ENCODE measurements around the gene IZUMO1.

The IZUMO1 gene

DNA sequence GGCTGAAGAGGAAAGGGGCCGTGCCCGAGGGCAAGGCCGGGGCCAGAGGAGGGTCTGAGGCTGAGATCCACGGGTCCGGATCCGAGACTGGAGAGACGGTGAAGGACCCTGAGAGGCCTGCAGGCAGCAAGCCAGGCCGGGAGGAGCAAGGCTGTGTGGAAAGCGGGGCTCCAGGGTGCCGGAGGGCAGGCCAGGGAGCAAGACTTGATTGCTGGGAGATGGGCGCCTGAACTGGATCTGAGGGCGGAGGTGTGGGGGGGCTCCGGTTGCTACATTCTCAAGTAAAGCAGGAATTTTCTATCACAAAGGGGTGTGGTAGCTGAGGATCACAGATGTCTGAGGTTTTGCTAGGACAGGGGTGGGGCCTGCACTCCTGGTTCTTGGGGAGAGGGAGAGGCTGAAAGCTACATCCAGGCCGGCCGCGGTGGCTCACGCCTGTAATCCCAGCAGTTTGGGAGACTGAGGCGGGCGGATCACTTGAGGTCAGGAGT lies 31.0 kb downstream of the IZUMO1 start:
- H3K27me3 ChIP-seq (ENCODE audit: control insufficient read depth in 5 of 5, insufficient read depth in 4 of 5, low read length in 5 of 5): peaks cover 0 to 2% (median 0%) of the 10 kb centered on the region in 5 donors
- H3K4me3 ChIP-seq (ENCODE audit: low read depth in 1 of 5, low read length in 5 of 5): peak overlapping the region in 2 of 5 donors; percentile 26 to 32
- peaks cover 9 to 58% (median 50%) of the 10 kb centered on the region in 5 donors for H3K4me1 ChIP-seq (ENCODE audit: control insufficient read depth in 5 of 5, insufficient read depth in 5 of 5, low read length in 5 of 5)
- H3K27ac ChIP-seq (ENCODE audit: low read depth, low read length): no peak overlapping the region
- peaks cover 0 to 7% (median 5%) of the 10 kb centered on the region in 5 donors for H3K9me3 ChIP-seq (ENCODE audit: control insufficient read depth in 5 of 5, low read length in 5 of 5)
- H3K9ac ChIP-seq (ENCODE audit: low read length in 5 of 5): no peak overlapping the region
- H3K36me3 ChIP-seq (ENCODE audit: control insufficient read depth in 5 of 5, insufficient read depth in 5 of 5, low read length in 5 of 5): peaks cover 0 to 6% (median 4%) of the 10 kb centered on the region in 5 donors

GRCh38 chr19:48714759-48715675 lies 31.7 kb downstream of the IZUMO1 start:
- peak overlapping the region; percentile 61 to 79 (median 66) for H3K4me3 ChIP-seq (ENCODE audit: low read depth in 1 of 5, low read length in 5 of 5)
- H3K4me1 ChIP-seq (ENCODE audit: control insufficient read depth in 5 of 5, insufficient read depth in 5 of 5, low read length in 5 of 5): peaks cover 5 to 52% (median 43%) of the 10 kb centered on the region in 5 donors
- peak overlapping the region in 4 of 5 donors; percentile 60 to 81 (median 73) for H3K9ac ChIP-seq (ENCODE audit: low read length in 5 of 5)
- H3K27ac ChIP-seq (ENCODE audit: low read depth, low read length): peak overlapping the region; percentile 60
- H3K27me3 ChIP-seq (ENCODE audit: control insufficient read depth in 5 of 5, insufficient read depth in 4 of 5, low read length in 5 of 5): no peaks in the 10 kb centered on the region
- H3K9me3 ChIP-seq (ENCODE audit: control insufficient read depth in 5 of 5, low read length in 5 of 5): peaks cover 0 to 7% (median 5%) of the 10 kb centered on the region in 5 donors
- no peaks in the 10 kb centered on the region for H3K36me3 ChIP-seq (ENCODE audit: control insufficient read depth in 5 of 5, insufficient read depth in 5 of 5, low read length in 5 of 5)

DNA sequence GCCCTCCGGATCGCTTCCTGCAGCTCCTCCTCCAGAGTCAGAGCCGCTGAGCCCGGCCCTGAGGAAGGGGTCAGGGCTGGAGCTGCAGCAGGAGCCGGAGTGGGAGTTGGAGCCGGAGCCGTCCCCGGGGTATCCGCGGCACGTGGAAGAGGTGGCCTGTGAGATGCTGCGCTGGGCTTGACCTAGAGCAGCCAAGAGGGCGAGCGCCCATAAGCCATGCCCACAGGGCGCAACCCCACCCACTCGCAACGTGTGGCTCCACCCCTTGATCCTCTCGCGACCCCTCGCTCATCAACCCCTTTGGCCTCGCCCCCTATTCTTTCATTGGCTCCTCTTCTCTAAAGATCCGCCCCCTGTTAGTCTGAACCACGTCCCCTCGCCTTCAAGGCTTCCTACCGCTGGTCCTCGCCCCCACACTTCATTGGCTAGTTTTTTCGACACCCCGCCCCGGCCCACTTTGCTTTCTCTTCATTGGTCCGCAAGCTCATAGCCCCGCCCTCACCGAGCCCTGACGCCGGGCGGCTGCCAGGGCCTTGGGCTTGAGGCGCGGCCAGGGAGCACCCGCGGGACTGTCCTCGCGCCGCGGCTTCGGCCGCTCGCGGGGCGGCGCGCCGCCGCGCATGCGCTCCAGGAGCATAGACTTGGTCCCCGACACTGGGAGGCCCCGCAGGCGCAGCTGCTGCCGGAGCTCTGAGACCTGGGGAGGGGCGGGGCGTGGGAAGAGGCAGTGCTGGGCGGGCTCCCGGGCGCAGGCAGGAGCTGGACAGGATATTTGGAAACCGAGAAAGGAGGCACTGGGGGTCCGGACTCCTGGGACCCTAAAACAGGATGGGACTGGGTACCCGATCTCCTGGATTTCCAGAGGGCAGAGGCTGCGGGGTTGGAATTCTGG lies 32.6 kb downstream of the IZUMO1 start:
- Histone ChIP-seq H3K9ac (ENCODE audit: low read length in 5 of 5) (peak overlapping the region in 4 of 5 donors; percentile 60 to 81 (median 73)), H3K27ac (ENCODE audit: low read depth, low read length) (peak overlapping the region; percentile 60), H3K4me3 (ENCODE audit: low read depth in 1 of 5, low read length in 5 of 5) (peak overlapping the region; percentile 72 to 79 (median 74)), H3K9me3 (ENCODE audit: control insufficient read depth in 5 of 5, low read length in 5 of 5) (peaks cover 0 to 7% (median 5%) of the 10 kb centered on the region in 5 donors), H3K4me1 (ENCODE audit: control insufficient read depth in 5 of 5, insufficient read depth in 5 of 5, low read length in 5 of 5) (peaks cover 5 to 46% (median 39%) of the 10 kb centered on the region in 5 donors), H3K27me3 (ENCODE audit: control insufficient read depth in 5 of 5, insufficient read depth in 4 of 5, low read length in 5 of 5) (no peaks in the 10 kb centered on the region), H3K36me3 (ENCODE audit: control insufficient read depth in 5 of 5, insufficient read depth in 5 of 5, low read length in 5 of 5) (no peaks in the 10 kb centered on the region)

GRCh38 chr19:48713041-48713863 lies 33.5 kb downstream of the IZUMO1 start:
- Histone ChIP-seq H3K27ac (ENCODE audit: low read depth, low read length) (no peak overlapping the region), H3K9ac (ENCODE audit: low read length in 5 of 5) (peak overlapping the region in 2 of 5 donors; percentile 37 to 51), H3K27me3 (ENCODE audit: control insufficient read depth in 5 of 5, insufficient read depth in 4 of 5, low read length in 5 of 5) (no peaks in the 10 kb centered on the region), H3K36me3 (ENCODE audit: control insufficient read depth in 5 of 5, insufficient read depth in 5 of 5, low read length in 5 of 5) (no peaks in the 10 kb centered on the region), H3K4me1 (ENCODE audit: control insufficient read depth in 5 of 5, insufficient read depth in 5 of 5, low read length in 5 of 5) (peaks cover 3 to 38% (median 32%) of the 10 kb centered on the region in 5 donors), H3K9me3 (ENCODE audit: control insufficient read depth in 5 of 5, low read length in 5 of 5) (peaks cover 0 to 7% (median 5%) of the 10 kb centered on the region in 5 donors), H3K4me3 (ENCODE audit: low read depth in 1 of 5, low read length in 5 of 5) (peak overlapping the region; percentile 65 to 79 (median 72))

GRCh38 chr19:48711106-48711662 lies 35.5 kb downstream of the IZUMO1 start:
- Histone ChIP-seq H3K36me3 (ENCODE audit: control insufficient read depth in 5 of 5, insufficient read depth in 5 of 5, low read length in 5 of 5) (no peaks in the 10 kb centered on the region), H3K9ac (ENCODE audit: low read length in 5 of 5) (no peak overlapping the region), H3K27ac (ENCODE audit: low read depth, low read length) (no peak overlapping the region), H3K4me1 (ENCODE audit: control insufficient read depth in 5 of 5, insufficient read depth in 5 of 5, low read length in 5 of 5) (peaks cover 2 to 29% (median 22%) of the 10 kb centered on the region in 5 donors), H3K27me3 (ENCODE audit: control insufficient read depth in 5 of 5, insufficient read depth in 4 of 5, low read length in 5 of 5) (no peaks in the 10 kb centered on the region), H3K4me3 (ENCODE audit: low read depth in 1 of 5, low read length in 5 of 5) (no peak overlapping the region), H3K9me3 (ENCODE audit: control insufficient read depth in 5 of 5, low read length in 5 of 5) (peaks cover 0 to 7% (median 5%) of the 10 kb centered on the region in 5 donors)

GRCh38 chr19:48708471-48708870 lies 38.2 kb downstream of the IZUMO1 start:
- Histone ChIP-seq H3K27me3 (ENCODE audit: control insufficient read depth in 5 of 5, insufficient read depth in 4 of 5, low read length in 5 of 5) (no peaks in the 10 kb centered on the region), H3K9me3 (ENCODE audit: control insufficient read depth in 5 of 5, low read length in 5 of 5) (peaks cover 0 to 7% (median 5%) of the 10 kb centered on the region in 5 donors), H3K9ac (ENCODE audit: low read length in 5 of 5) (no peak overlapping the region), H3K36me3 (ENCODE audit: control insufficient read depth in 5 of 5, insufficient read depth in 5 of 5, low read length in 5 of 5) (peaks cover 0 to 3% (median 0%) of the 10 kb centered on the region in 5 donors), H3K4me1 (ENCODE audit: control insufficient read depth in 5 of 5, insufficient read depth in 5 of 5, low read length in 5 of 5) (peaks cover 0 to 7% (median 4%) of the 10 kb centered on the region in 5 donors), H3K27ac (ENCODE audit: low read depth, low read length) (no peak overlapping the region), H3K4me3 (ENCODE audit: low read depth in 1 of 5, low read length in 5 of 5) (no peak overlapping the region)

DNA sequence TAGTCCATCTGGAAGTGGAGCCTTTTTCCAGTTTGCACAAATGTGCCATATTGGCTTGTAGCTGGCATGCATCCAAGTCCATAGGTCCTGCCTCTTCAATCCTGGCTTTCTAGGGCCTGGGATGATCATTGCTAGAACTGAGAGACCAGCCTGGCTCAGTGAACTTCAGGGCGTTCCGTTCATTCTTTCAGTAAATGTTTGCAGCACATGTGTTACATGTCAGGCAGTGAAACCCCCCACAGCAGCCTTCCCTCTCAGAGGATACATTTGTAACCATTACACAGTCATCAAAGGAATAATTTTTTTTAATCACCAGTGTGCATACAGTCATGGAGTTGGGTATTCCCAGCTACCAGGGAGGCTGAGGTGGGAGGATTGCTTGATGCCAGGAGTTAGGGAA lies 41.3 kb downstream of the IZUMO1 start:
- Histone ChIP-seq H3K36me3 (ENCODE audit: control insufficient read depth in 5 of 5, insufficient read depth in 5 of 5, low read length in 5 of 5) (peaks cover 0 to 4% (median 0%) of the 10 kb centered on the region in 5 donors), H3K4me1 (ENCODE audit: control insufficient read depth in 5 of 5, insufficient read depth in 5 of 5, low read length in 5 of 5) (no peaks in the 10 kb centered on the region), H3K9ac (ENCODE audit: low read length in 5 of 5) (no peak overlapping the region), H3K9me3 (ENCODE audit: control insufficient read depth in 5 of 5, low read length in 5 of 5) (no peaks in the 10 kb centered on the region), H3K4me3 (ENCODE audit: low read depth in 1 of 5, low read length in 5 of 5) (no peak overlapping the region), H3K27ac (ENCODE audit: low read depth, low read length) (no peak overlapping the region), H3K27me3 (ENCODE audit: control insufficient read depth in 5 of 5, insufficient read depth in 4 of 5, low read length in 5 of 5) (no peaks in the 10 kb centered on the region)

- no peaks in the 10 kb centered on the region for H3K27me3 ChIP-seq (ENCODE audit: control insufficient read depth in 5 of 5, insufficient read depth in 4 of 5, low read length in 5 of 5)
- H3K4me3 ChIP-seq (ENCODE audit: low read depth in 1 of 5, low read length in 5 of 5): no peak overlapping the region
- H3K9ac ChIP-seq (ENCODE audit: low read length in 5 of 5): no peak overlapping the region
- H3K9me3 ChIP-seq (ENCODE audit: control insufficient read depth in 5 of 5, low read length in 5 of 5): no peaks in the 10 kb centered on the region
- H3K27ac ChIP-seq (ENCODE audit: low read depth, low read length): no peak overlapping the region
- peaks cover 0 to 4% (median 0%) of the 10 kb centered on the region in 5 donors for H3K36me3 ChIP-seq (ENCODE audit: control insufficient read depth in 5 of 5, insufficient read depth in 5 of 5, low read length in 5 of 5)
- peaks cover 0 to under 1% (median 0%) of the 10 kb centered on the region in 5 donors for H3K4me1 ChIP-seq (ENCODE audit: control insufficient read depth in 5 of 5, insufficient read depth in 5 of 5, low read length in 5 of 5)
Measured at GRCh38 chr19:48703316-48703715, 43.4 kb downstream of the IZUMO1 start.

GRCh38 chr19:48702701-48703100 lies 44.0 kb downstream of the IZUMO1 start:
- no peaks in the 10 kb centered on the region for H3K9me3 ChIP-seq (ENCODE audit: control insufficient read depth in 5 of 5, low read length in 5 of 5)
- no peak overlapping the region for H3K27ac ChIP-seq (ENCODE audit: low read depth, low read length)
- peaks cover 0 to 3% (median 0%) of the 10 kb centered on the region in 5 donors for H3K27me3 ChIP-seq (ENCODE audit: control insufficient read depth in 5 of 5, insufficient read depth in 4 of 5, low read length in 5 of 5)
- H3K4me3 ChIP-seq (ENCODE audit: low read depth in 1 of 5, low read length in 5 of 5): no peak overlapping the region
- H3K9ac ChIP-seq (ENCODE audit: low read length in 5 of 5): no peak overlapping the region
- H3K4me1 ChIP-seq (ENCODE audit: control insufficient read depth in 5 of 5, insufficient read depth in 5 of 5, low read length in 5 of 5): peaks cover 0 to 4% (median 0%) of the 10 kb centered on the region in 5 donors
- H3K36me3 ChIP-seq (ENCODE audit: control insufficient read depth in 5 of 5, insufficient read depth in 5 of 5, low read length in 5 of 5): peaks cover 0 to 4% (median 0%) of the 10 kb centered on the region in 5 donors
